Gastroesophageal sphincter (tissue), 3 donors: ENCODE results near the gene TMPRSS11A.

Experiments used
- CTCF ChIP-seq, 4 experiments: fragments of 200-600 bp in 2 of 4; fragments of 450-650 bp in 2 of 4; sonication (generic) in 1 of 4; IDR thresholded peaks; one replicate each; pipeline ENCODE4 v1.5.1; 2017 to 2019; ENCODE audit warnings: antibody characterized with exemption in 4 of 4, mild to moderate bottlenecking in 2 of 4, moderate library complexity in 2 of 4
- EP300 ChIP-seq: sonication (generic); formaldehyde crosslinking; IDR thresholded peaks from one replicate; pipeline ENCODE4 v1.6.1; 2017; ENCODE audit warnings: antibody characterized with exemption, mild to moderate bottlenecking

GRCh38 chr4:67891645-67892044 lies 71.6 kb downstream of the TMPRSS11A start:
- no peak for TF ChIP-seq CTCF (IDR thresholded peaks at IDR 0.05)
- no peak for TF ChIP-seq EP300
